Daoy (cell line): ENCODE results near the gene TGM2. TPM values are rescaled to one million over a fixed set of nuclear protein-coding genes. Genes with fewer than 3 reads are reported as not detected.

Experiments used
- DNase-seq: peaks from one replicate; pipeline ENCODE4 v3.0.0-alpha.2; 2015; ENCODE audit warnings: low read depth
- total RNA-seq: library from RNA; depleted of rRNA; stranded (reverse); fragments of >200 nt; shearing (Covaris generic); gene quantifications from 2 replicates; pipeline ENCODE4 v1.2.3, GENCODE V29; 2014

TGM2 gene
- total RNA-seq, 1 experiment from 2014 or later, result 27.3 TPM

- DNase-seq, result peak; percentile 80
Observed at GRCh38 chr20:38144974-38145728, 19.9 kb downstream of the TGM2 start.

DNA sequence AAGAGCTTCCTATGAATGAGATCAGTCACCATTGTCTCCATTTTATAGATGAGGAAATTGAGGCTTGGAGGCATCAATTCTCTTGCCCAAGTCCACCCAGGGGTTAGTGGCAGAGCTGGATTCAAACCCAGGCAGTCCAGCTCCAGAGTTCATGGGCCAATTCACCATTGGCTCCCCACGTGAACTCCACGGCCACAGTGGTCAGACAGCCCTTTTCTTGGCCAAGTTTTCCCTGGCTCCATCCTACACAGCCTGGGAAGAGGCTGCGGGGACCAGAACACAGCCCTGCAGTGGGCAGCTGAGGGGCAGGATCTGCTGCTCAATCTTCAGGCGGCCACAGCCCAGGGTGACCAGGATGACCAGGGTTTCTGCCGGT is 20.5 kb downstream of the TGM2 start:
- no peak for DNase-seq

DNA sequence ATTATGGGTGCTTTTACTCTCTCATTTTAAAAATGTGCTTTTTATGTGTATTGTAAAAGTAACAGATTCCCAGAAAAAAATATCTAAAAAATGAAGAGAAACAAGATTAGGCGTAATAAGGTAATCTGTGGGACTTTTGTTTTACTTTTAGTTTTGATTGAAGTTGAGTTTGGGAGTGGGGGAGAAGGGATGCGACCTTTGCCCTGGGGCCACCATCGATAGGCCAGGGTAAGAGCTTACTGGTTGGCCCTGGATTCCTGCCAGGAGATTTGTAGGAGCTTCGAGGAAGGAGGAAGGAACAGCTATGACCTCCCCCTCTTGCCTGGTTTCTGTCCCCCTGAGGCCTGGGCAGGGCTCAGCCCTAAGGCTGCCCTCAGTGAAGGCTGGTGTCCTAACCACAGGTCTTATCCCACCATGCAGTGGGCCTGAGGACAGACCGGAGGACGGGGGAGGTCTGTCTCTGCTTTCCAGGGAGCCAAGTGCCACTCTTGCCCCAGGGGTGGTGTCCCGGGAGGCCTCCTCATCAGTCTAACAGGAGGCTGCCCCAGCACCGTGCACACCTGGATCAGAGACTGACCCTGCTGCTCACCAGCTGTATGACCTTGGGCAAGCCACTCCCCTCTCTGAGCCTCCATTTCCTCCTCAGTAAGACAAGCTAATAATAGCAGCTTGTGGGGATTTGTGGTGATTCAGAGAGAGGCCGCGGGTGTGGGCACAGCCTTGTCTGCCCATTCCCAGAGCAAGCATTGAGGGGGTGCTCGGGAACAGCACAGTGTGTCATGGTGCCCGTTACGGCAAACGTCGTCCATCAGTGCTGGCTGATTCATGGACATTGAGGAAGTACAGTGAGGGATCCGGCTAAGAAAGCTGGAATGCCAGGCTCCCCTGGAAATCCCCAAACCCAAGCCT is 21.2 kb downstream of the TGM2 start:
- peak; percentile 96 for DNase-seq

GRCh38 chr20:38143238-38143645 is 21.8 kb downstream of the TGM2 start:
- peak; percentile 37 for DNase-seq

DNA sequence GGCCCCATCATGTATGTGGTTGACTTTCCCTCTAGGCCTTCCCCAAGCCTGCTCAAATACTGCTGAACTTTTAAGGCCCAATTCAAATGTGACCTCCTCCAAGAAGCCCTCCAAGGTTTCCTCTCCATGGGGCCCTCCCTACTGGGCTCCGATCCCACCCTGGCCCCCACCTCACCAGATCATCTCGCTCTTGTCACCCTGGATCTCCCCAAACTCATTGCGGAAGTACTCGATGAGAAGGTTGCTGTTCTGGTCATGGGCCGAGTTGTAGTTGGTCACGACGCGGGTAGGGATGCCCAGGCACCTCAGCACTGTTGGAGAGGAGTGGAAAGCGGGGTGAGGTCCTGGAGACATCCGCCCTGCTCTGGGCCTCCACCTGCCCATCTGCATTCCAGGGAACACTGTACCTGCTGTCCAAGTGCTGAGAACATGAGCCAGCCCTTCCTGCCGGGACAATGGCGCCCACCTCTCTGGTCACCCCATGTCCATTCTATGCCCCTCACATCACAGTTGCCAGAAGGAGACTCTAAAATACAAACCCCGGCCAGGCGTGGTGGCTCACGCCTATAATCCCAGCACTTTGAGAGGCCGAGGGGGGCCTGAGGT is 23.1 kb downstream of the TGM2 start:
- no peak for DNase-seq

- no peak for DNase-seq
Observed at GRCh38 chr20:38141204-38141888, 23.7 kb downstream of the TGM2 start.

DNA sequence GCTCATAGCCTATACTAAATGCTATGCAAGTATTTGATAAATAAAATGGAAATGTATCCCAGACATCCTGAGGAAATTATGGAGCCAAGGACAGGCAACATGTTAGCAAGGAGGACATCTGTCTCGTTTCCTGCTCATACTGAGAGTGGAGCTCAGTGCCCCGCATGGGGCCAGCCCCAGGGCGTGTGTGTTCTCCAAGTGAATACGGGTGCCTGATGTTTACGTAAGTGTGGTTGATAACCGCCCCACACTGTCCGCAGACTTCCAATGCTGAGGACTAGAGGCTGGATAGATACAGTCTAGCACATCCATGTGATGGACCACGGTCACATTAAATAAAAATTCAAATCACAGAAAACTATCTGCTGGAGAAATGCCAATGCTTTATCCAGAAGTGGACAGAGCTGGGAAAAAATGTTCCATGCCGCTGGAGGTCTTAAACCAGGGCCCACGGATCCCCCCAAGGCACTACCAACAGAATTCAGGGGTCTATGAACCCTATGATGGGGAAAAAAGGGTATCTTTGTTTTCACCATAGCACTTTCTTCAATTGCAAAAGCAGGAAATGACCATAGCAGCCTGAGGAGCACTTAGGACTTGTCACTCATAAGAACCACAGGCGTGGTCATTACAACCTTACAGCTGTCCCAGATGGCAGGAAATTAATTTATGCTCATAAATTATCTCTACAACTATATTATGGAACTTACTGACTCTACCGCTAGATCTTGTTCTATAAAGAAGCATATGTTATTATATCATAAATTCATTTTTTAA is 24.9 kb downstream of the TGM2 start:
- peak; percentile 72 for DNase-seq

- DNase-seq, result no peak
Observed at GRCh38 chr20:38139156-38139912, 25.7 kb downstream of the TGM2 start.

GRCh38 chr20:38138086-38138778 is 26.8 kb downstream of the TGM2 start:
- DNase-seq, result no peak

DNA sequence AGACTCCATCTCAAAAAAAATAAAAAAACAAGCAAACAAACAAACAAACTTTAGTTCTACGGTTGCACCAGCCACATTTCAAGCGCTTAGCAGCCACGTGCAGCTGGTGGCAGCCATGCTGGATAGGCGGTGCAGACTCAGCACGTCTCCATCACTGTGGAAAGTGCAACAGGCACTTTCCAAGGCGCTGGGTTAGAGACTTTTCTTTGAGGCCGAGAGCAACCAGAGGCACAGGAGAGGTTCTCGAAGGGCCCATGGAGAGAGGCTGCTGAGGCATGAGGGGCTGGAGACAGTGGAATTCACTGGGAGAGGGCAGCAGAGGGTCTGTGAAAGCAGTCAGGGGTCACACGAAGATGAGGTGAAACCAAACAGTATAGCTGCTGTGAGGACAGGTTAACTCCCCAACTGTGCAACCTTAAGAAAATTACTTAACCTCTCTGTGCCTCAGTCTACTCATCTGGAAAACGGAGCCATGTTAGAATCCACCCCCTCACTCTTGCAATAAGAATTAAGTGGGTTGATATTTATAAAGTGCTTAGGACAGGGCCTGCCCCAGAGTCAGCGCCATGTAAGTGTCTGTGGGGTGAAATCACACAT is 27.5 kb downstream of the TGM2 start:
- DNase-seq, result no peak

DNA sequence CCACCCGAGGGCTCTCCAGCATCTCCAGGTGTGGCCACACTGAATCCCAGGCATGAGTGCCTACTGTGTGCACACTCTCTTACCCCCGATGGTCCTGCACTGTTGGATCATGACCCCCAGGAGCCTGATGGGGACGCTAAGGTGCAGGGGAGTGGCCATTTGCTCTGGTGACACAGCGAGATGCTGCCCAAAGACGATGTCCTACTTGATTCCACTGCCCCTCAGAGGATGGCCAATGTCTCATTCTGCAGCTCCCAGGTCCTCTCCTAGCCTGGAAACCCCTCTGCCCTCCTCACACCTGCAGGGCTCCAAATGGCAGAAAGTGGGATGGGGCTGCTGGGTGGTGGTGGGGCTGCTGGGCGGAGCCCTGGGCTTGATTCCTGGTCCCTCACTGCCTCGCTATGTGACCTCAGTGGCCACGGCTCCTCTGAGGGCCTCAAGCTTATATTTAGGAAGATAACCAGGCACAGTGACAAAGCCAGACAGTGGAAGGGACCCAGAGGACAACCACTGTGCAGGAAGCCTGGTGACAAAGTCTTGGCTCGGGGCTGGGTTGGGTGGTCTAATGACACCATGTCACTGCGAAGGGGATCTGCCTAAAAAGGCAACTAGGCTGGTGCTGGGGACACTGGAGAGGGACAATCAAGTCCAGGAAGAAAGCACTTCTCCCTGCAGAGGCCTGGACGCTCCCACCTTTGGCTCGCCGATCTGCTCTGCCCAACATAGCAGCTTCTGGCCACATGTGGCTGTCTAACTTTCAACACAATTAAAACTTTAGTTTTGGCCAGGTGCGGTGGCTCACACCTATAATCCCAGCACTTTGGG is 28.4 kb downstream of the TGM2 start:
- DNase-seq, result no peak

DNA sequence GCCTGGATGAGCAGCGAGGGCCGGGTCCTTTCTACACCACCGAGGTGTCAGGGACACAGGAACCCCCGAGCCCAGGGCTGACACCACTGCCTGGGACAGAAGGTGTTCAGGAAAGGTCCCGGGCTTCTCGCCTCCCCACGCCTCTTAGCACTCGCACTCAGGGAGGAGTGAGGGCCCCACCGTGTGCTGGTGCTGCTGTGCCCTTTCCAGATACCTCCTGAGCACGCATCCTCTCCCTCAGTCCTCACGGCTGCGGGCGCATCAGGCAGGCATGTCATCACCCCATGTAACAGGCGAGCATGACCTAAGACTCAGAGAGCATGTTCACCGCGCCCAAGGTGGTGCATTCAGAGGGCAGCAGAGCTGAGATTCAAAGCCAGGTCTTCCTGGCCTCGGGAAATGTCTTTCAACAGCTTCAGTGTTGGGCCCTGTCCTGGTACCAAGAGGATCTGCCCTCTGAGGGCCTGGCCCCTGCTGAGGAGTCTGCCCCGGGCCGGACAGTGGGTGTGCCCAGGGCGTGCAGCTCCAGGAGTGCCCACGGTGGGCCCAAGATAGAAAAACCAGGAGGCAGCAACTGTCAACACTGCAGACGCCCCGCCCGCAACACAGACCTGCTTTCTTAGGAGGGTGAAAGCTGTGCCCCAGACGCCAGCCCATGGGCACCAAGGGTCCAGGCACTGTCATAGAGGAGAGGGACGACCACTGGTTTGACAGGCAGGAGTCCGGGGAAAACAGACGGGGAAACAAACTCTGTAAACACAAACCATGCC is 29.2 kb downstream of the TGM2 start:
- DNase-seq, result no peak

DNA sequence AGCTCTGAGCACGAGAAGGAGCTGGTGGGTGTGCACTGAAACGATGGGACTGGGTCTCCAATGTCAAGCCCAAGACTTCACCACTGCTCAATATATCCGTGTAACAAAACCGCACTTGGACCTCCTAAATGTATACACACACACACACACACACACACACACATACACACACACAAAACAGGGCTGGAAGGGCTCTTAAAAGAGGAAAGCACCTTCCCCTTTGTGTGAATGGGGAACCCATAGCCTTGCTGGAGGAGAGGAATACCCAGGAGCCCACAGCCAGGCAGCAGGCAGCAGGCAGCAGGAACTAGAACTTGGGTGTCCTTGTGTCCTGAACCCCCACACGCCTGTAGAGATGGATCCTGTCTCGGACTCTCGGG is 29.8 kb downstream of the TGM2 start:
- DNase-seq, result no peak

GRCh38 chr20:38134427-38135270 is 30.4 kb downstream of the TGM2 start:
- peak; percentile 88 for DNase-seq

DNA sequence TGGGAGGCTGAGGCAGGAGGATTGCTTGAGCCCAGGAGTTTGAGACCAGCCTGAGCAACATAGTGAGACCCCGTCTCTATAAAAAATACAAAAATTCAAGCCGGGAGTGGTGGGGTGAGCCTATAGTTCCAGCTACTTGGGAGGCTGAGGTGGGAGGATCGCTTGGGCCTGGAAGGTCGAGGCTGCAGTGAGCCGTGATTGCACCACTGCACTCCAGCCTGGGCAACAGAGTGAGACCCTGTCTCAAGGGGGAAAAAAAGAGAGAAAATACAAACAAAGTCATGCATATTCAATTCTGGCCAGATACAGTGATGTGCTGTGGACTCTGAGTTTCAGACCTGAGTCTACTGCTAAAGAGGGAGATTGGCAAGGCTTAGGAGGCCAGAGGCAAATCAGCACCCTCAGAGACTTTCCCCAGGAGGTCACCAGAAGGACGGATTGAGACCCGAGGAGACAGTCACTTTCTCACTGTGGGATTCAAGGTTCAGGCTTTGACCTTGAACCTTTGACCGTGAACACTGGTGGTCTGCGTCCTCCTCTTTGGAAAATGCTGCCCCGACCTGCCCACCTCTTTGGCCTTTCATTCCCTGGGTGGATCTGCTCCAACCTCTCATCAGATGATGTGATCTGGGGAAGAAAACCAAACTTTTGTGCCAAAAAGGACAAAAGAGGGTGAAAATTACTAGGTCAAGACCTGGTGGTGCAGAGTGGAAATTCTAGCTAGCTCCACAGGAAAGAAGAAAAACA is 31.2 kb downstream of the TGM2 start:
- DNase-seq, result no peak

DNA sequence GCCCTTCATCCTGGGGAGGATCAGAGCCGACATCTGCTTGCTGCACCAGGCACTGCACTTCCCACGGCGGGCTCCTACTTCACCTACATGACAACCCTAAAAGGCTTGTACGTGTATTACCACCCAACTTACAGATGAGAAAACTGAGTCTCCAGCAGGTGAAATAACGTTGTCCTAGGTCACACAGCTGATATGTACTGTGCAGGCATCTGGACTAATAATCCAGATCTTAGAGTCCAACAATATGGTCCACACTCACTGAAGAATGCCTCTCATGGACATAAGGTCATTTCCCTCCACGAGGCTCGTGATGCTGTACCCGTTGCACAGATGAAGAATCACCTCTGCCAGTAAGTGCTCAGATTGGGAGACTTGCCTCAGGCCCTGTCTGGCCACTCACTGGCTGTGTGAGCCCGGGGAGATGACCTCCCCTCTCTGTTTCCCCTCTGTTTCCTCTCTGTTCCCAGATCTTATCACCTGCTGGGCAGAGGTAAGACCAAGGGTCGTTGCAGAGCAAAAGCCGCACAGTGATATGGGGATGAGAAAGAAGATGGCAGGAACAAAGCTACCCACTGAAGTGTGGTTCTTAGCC is 32.1 kb downstream of the TGM2 start:
- no peak for DNase-seq
